ENCODE data around the gene YIPF2.
A peak's percentile ranks its signal among the peaks of the same experiment; 100 is the strongest.
"Not testable (repeated sequence)": the region's sequence is repeated elsewhere in the genome, so short reads cannot be mapped to it uniquely, and the experiment has no call there.

YIPF2 gene

GRCh38 chr19:10941649-10942048, 13.2 kb upstream of the YIPF2 start:
- not testable (repeated sequence) for DNase-seq (ENCODE audit: low read depth in 2 of 2)

GRCh38 chr19:10936661-10937084, 8.2 kb upstream of the YIPF2 start:
- DNase-seq (ENCODE audit: low read depth in 2 of 2) = peak in 1 of 2 donors; percentile 23

- no peak for DNase-seq (ENCODE audit: low read depth in 2 of 2)
Measured at GRCh38 chr19:10935371-10936059, 7.1 kb upstream of the YIPF2 start.

- no peak for DNase-seq (ENCODE audit: low read depth in 2 of 2)
Measured at GRCh38 chr19:10929402-10929794, 959 bp upstream of the YIPF2 start.

- DNase-seq (ENCODE audit: low read depth in 2 of 2) = no peak
Measured at GRCh38 chr19:10927730-10928562, 493 bp downstream of the YIPF2 start.

- DNase-seq (ENCODE audit: low read depth in 2 of 2) = no peak
Measured at GRCh38 chr19:10924597-10924996, 3.8 kb downstream of the YIPF2 start.

GRCh38 chr19:10923260-10924112, 5.0 kb downstream of the YIPF2 start:
- no peak for DNase-seq (ENCODE audit: low read depth in 2 of 2)

GRCh38 chr19:10922638-10923014, 5.8 kb downstream of the YIPF2 start:
- DNase-seq (ENCODE audit: low read depth in 2 of 2) = no peak

GRCh38 chr19:10921910-10922637, 6.4 kb downstream of the YIPF2 start:
- DNase-seq (ENCODE audit: low read depth in 2 of 2) = no peak

- no peak for DNase-seq (ENCODE audit: low read depth in 2 of 2)
Measured at GRCh38 chr19:10921199-10921909, 7.1 kb downstream of the YIPF2 start.

GRCh38 chr19:10920781-10921180, 7.7 kb downstream of the YIPF2 start:
- no peak for DNase-seq (ENCODE audit: low read depth in 2 of 2)

GRCh38 chr19:10920288-10920655, 8.2 kb downstream of the YIPF2 start:
- no peak for DNase-seq (ENCODE audit: low read depth in 2 of 2)

- no peak for DNase-seq (ENCODE audit: low read depth in 2 of 2)
Measured at GRCh38 chr19:10919352-10920287, 8.8 kb downstream of the YIPF2 start.

- no peak for DNase-seq (ENCODE audit: low read depth in 2 of 2)
Measured at GRCh38 chr19:10918359-10918758, 10.1 kb downstream of the YIPF2 start.

- DNase-seq (ENCODE audit: low read depth in 2 of 2) = no peak
Measured at GRCh38 chr19:10916602-10917001, 11.8 kb downstream of the YIPF2 start.

- no peak for DNase-seq (ENCODE audit: low read depth in 2 of 2)
Measured at GRCh38 chr19:10915130-10916091, 13.0 kb downstream of the YIPF2 start.

- no peak for DNase-seq (ENCODE audit: low read depth in 2 of 2)
Measured at GRCh38 chr19:10913716-10914340, 14.6 kb downstream of the YIPF2 start.

- no peak for DNase-seq (ENCODE audit: low read depth in 2 of 2)
Measured at GRCh38 chr19:10912619-10913018, 15.8 kb downstream of the YIPF2 start.

Measured in activated CD4-positive, alpha-beta T cell treated with anti-CD3 and anti-CD28 coated beads for 24 hours (primary cell).